GM19043 (cell line): ENCODE measurements around the gene ABCF1.
"Not testable (repeated sequence)": the region's sequence is repeated elsewhere in the genome, so short reads cannot be mapped to it uniquely, and the experiment has no call there.

ENCODE experiments used
- ATAC-seq: cut with Tn5 transposase; IDR thresholded peaks from one replicate; pipeline ENCODE4 v1.9.1; 2021; ENCODE audit warnings: low read depth; ENCODE audit not compliant: unreplicated experiment

The ABCF1 gene

GRCh38 chr6:30571075-30571761, at the start of gene ABCF1:
ABCF1 (plus strand) TSS chr6:30571442; CDS start chr6:30571488, 46 bp downstream.
- peak; percentile 97 for ATAC-seq

GRCh38 chr6:30521952-30522351, 49.3 kb upstream of the ABCF1 start:
- not testable (repeated sequence) for ATAC-seq

GRCh38 chr6:30526444-30526843, 44.8 kb upstream of the ABCF1 start:
- not testable (repeated sequence) for ATAC-seq

GRCh38 chr6:30529349-30529875, 41.8 kb upstream of the ABCF1 start:
- ATAC-seq = not testable (repeated sequence)

- no peak for ATAC-seq
Observed at GRCh38 chr6:30530014-30530413, 41.2 kb upstream of the ABCF1 start.

GRCh38 chr6:30533460-30534294, 37.6 kb upstream of the ABCF1 start:
- ATAC-seq = no peak

- no peak for ATAC-seq
Observed at GRCh38 chr6:30537931-30538330, 33.3 kb upstream of the ABCF1 start.

GRCh38 chr6:30541515-30542403, 29.5 kb upstream of the ABCF1 start:
- ATAC-seq = no peak

- no peak for ATAC-seq
Observed at GRCh38 chr6:30542404-30542725, 28.9 kb upstream of the ABCF1 start.

- no peak for ATAC-seq
Observed at GRCh38 chr6:30542915-30543314, 28.3 kb upstream of the ABCF1 start.

- no peak for ATAC-seq
Observed at GRCh38 chr6:30543821-30544220, 27.4 kb upstream of the ABCF1 start.

- ATAC-seq = no peak
Observed at GRCh38 chr6:30544666-30545272, 26.5 kb upstream of the ABCF1 start.

GRCh38 chr6:30547454-30547853, 23.8 kb upstream of the ABCF1 start:
- no peak for ATAC-seq

- ATAC-seq = no peak
Observed at GRCh38 chr6:30548375-30548774, 22.9 kb upstream of the ABCF1 start.

GRCh38 chr6:30554404-30554803, 16.8 kb upstream of the ABCF1 start:
- ATAC-seq = no peak

GRCh38 chr6:30554962-30555815, 16.1 kb upstream of the ABCF1 start:
- ATAC-seq = no peak

GRCh38 chr6:30555816-30556065, 15.5 kb upstream of the ABCF1 start:
- ATAC-seq = no peak

- peak; percentile 62 for ATAC-seq
Observed at GRCh38 chr6:30556066-30556905, 15.0 kb upstream of the ABCF1 start, which contains the start of gene GNL1. GNL1 (minus strand) TSS chr6:30556489; CDS start chr6:30556203, 286 bp downstream.
